Fibroblast of skin of right quadriceps (primary cell): ENCODE results near the gene NEURL1.

Experiments used
- DNase-seq: peaks from one replicate; pipeline ENCODE4 v3.0.0-alpha.2; 2013

The NEURL1 gene

DNA sequence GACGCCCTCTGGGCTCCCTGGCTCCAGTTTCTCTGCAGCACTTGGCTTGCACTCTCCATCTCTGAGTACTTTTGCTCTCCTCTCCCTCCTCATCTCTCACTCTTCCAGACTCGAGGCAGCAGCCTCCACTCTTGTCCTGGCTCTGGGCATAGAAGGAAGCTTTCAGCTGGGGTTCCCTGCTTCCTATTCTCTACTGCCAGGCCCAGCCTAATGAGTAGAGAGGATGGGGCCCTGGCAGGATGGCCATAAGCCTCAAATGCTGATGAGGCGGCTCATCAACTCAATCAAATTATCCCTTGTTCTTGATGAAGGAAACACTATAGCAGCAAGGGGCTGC, 55.8 kb downstream of the NEURL1 start:
- DNase-seq = no peak

DNA sequence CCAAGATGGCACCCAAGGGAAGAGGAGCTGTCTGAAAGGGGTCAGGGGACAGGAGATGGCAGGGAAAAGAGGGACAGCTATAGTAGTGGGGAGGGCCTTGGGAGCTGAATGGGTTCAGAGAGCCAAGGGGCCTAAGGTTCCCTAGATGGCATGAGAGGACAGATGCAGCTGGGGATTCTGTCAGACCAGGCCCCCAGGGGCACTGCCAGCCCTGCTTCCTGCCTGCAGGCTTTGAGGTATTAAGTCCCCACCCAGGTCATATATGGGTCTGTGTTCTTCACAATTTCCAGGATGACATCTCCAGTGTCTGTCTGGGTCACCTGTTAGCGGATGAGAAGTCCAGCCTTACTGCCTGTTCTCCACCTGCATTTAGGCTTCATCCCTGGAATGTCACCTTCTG, 56.7 kb downstream of the NEURL1 start:
- DNase-seq = no peak

DNA sequence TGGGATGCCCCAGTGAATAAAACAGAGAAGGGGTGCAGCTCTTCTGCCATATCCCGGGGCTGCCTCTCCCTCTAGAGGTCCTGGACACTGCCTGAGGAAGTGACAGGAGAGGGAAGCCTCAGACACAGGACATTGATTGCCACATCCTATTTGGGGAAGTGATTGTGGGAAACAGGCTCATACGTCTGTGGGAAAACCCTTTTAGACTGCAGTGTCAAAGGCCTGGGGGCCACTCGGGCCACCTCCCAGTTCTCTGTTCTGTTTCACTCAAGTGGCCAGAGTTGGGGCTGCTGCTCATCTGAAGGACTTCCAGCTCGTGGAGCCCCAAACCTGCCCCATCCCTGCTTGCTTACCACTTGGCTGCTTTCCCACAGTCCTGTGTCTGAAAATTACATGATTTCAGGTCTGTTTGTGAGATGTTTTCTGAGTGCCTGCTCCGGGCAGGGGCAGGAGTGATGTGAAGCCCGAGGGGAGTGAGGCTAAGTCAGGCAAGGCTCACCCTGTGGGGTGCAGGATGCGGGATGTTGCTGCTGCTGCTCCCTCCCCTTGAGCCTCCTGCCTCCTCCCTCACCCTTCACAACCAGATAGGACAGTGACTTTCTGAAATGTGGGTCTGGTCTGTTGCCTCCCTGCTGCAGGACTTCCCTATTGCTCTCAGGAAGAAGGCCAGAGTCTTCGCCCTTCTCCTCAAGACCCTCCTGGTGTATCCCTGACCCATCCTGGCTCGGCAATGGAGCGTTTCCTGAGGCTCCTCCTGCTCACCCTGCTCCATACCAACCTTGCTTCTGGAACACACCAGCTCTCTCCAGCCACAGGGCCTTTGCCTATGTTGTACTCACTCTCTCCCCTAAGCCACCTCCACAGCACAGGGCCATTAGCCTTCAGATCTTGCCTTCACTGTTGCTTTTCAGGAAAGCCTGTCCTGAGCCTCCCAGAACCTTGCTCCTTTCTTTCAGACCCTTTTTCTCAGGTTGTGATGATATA, 58.4 kb downstream of the NEURL1 start:
- no peak for DNase-seq

DNA sequence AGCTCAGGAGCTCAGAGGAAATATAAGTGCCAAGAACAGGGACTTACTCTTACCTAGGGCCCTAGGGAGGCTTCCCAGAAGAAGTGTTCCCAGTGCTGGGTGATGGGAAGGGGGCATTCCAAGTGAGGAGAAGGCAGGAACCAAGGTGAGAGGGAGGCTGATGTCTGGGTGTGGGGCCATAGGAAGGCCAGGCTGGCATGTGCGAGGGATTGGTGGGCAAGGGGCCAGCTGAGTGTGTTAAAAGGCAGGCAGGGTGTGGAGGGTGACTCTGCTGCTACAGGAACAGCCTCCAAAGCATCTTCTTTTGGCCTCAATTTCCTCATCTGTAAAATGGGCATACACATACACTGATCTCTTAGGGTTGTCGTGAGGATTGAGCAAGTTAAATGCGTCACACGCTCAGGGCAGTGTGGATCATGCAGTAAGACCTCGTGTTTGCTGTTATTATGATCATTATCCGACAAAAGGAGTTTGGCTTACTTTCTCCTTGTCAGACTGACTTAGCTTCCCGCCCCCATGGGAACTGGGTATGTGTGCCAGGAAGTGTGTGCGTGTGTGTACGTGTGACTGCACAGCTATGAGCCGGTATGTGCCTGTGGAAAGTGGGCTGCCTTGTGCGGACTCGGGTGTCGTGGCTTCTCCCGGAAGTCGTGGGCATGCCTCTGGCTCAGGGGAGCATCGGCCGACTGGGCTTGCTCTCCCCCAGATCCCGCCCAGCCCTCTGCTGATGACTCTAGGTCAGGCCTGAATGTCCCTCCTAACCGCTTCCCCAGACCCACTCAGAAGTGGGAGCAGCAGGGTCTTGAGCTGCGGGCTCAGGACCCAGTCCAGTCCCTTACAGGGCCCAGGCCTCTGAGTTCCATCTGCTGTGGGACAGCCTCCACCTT, 59.6 kb downstream of the NEURL1 start:
- DNase-seq = no peak

DNA sequence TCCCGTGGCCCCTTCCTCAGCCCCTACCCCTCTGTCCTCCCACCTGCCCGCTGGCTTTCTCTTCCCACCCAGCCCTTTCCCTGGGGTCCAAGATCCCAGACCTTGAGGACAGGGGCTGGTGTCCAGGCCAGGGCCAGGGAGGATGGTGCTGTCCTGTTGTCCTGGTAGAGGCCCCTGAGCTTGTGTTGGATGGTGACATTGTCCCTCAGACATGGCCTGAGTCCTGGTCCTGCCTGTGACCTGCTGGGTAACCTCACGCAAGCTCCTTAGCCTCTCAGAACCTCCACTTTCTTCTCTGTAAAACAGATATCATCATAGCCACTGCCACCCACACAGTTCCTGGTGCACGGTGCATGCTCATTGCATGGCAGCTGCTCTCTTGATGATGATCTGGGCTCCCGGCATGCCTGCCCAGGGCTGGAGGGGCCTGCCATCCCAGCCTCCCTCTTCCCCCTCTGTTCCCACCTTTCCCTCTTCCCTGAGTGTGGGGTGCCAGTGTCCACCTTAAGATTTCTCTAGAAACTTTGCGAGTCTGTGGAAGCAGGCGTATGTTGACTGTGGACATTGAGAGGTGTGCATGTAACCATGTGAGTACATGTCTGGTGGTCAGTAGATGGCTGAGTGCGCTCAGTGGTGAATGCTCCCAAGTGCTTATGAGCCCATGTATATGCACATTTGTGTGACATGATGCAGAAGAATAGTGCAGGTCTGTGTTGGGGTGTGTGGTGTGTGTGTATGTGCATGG, 60.4 kb downstream of the NEURL1 start:
- DNase-seq = no peak

DNA sequence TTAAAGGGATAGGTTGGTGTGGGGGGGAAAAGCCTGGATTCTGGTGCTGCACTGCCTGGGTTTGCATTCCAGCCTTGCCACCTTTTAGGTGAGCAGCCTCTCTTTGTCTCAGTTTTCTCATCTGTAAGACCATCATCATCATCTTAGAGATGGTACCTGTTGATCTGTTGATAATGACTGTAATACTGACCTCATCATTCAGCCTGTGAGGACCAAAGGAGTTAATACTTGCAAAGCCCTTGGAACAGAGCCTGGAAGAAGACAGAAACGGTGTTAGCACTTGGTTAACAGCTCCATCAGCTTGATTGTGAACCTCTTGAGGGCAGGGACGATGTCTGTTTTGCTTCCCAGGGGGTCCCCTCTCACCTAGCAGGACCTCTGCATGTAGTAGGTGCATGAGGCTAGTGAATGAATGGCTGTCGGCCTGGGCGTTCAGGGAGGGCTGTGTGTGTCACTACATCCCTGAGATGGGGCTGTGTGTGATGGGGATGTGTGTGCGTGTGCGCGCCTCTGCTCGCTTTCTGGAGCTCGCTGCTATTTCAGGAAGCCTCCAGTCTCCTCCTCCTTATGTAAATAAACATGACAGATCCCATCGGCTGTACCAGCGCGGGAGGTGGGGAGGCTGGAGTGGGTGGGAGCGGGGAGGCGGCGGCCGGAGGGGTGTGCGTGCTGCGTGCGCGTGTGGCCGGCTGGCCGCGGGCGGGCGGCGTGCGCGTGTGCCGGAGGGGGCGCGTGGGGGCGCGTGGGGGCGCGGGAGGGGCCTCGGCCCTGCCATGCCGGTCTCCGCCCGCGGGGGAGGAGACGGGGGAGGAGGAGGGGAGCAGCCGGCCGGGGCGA, 61.2 kb downstream of the NEURL1 start:
- DNase-seq = peak; percentile 56

DNA sequence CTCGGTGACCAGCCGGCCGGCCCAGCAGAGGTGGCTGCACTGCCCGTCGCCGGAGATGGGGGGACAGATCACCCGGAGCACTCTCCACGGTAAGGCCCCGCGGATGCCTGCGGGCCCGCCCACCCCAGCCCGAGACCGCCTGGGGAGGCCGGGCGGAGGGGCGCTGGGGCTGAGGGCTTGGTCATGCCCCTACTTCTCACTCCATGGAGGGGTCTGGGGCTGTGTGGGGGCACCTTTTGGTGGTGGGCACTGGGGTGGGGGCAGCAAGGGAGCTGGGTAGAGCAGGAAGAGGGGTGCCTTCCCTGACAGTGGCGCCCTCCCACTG, 61.8 kb downstream of the NEURL1 start:
- DNase-seq = no peak

DNA sequence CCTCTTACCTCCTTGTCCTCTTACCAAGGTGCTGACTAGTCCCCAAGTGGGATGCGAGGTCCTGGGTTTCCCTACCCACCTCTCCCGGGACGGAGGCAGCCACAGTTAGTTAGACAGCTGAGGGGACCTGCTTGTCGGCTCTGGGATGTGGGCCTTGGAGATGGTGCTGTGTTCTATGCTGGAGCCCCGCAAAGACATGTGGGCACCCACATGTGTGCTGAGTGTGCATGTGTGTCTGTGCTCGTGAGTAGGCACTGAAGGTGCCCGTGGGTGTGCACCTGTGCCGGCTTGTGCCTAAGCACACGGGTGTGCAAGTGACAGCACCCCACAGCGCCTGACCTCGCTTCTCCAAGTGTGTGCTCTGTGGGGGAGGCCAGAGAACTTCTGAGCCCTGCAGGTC, 62.2 kb downstream of the NEURL1 start:
- no peak for DNase-seq

DNA sequence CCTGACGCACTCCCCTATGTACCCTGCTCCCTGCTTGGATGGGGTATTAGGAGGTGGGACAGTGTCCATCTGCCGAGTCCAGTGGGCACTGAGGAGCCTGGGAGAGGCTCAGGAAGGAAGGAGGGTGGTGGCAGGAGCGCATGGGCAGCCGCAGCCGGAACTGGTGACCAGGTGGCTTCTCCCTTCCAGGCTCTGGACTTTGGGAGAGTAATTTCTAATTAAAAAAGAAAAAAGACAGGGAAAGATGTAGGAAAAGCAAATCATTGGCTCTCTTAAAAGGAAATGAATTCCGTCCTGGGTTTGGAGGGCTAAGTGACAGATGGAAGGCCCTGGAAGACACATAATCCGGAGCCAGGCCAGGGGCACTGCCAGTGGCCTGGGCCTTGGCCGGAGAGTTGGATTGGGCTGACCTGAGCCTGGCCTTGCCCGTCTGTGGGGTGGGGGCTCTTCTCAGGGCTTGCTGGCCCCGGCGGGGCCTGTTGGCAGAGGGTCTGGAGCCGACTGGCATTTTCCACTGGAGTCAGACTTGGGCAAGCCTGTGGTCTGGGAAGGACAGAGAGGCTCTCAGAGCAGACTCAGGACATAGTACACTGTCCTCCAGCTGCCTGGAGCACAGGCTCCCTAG, 63.0 kb downstream of the NEURL1 start:
- no peak for DNase-seq

DNA sequence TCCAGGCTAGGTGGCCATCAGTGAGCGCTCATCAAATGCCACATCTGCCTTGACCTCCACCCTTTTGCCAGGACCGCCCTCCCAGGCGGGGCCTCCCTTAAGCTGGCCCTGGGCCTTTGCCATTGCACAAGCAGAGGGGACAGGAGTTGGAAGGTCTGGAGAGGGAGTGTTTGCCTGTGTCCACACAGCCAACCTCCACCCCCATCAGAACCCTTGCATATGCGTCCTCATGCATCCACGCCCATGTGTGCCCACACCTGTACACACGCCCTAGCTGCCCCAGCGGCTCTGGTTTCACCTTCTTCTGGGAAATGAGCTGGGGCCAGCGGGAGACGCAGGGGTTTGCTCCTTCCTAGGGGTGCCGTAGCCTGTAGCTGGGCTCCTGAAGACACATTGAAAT, 64.0 kb downstream of the NEURL1 start:
- no peak for DNase-seq

DNA sequence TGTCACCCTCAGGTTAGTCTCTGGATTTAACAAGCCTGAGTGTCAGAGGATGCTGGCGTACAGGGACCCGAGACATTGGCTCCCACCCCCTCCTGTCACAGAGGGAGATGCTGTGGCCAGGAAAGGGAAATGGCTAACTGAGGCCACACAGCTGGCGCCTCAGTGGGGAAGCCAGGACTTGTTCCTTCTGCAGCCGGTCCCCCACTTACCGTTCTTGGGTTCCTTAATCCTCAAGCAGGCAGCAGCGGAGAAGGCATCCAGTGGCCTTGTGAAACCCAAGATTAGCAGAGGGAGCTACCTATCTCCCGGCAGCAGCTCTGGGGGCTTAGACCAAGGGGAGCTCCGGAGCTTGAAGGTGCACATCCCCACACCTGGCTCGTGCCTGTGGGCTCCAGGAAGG, 65.4 kb downstream of the NEURL1 start:
- DNase-seq = no peak

DNA sequence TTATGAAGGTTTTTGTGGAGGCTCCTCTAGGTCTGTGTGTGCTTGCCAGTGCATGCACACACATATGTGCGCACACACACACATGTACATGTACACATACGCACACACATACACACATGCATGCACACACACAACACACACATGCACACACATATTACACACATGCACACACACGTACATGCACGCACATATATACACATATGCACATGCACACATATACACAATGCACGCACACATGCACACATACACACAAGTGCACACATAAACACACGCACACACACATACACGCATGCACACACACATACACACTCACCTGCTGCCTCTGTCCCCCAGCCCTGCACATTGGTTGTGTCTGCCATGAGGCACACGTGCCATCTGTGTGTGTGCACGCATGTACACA, 66.3 kb downstream of the NEURL1 start:
- DNase-seq = no peak

DNA sequence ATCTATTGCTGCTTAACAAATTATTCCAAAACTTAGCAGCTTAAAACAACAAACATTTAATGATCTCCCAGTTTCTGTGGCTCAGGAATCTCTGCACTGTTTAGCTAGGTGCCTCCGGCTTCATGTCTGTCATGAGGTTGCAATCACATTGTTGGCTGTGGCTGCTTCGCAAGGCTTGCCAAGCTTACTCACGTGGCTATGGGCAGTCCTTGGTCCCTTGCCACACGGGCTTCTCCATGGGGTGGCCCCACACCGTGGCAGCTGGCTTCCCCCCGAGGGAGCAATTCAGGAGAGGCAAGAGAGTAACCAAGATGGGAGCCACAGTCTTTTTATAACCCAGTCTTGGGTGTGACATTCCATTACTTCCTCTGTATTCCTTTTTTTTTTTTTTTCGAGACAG, 67.4 kb downstream of the NEURL1 start:
- DNase-seq = no peak

DNA sequence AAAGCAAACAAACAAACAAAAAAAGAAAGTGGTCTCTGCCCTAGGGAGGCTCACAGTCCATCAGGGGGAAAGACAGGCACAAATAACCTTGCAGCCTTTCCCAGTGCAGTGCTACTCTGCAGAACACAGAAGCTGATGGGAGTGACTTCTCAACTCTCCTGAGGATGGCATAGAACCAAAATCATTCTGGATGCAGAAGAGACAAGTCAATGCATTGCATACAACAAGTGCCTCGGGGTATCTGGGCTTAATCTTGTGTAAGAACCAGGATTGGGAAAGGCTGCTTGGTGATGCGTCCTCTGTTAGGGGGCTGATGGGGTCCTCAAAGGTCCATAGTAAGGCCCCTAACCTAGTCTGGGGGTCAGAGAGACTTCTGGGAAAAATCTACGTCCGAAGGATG, 68.9 kb downstream of the NEURL1 start:
- no peak for DNase-seq

DNA sequence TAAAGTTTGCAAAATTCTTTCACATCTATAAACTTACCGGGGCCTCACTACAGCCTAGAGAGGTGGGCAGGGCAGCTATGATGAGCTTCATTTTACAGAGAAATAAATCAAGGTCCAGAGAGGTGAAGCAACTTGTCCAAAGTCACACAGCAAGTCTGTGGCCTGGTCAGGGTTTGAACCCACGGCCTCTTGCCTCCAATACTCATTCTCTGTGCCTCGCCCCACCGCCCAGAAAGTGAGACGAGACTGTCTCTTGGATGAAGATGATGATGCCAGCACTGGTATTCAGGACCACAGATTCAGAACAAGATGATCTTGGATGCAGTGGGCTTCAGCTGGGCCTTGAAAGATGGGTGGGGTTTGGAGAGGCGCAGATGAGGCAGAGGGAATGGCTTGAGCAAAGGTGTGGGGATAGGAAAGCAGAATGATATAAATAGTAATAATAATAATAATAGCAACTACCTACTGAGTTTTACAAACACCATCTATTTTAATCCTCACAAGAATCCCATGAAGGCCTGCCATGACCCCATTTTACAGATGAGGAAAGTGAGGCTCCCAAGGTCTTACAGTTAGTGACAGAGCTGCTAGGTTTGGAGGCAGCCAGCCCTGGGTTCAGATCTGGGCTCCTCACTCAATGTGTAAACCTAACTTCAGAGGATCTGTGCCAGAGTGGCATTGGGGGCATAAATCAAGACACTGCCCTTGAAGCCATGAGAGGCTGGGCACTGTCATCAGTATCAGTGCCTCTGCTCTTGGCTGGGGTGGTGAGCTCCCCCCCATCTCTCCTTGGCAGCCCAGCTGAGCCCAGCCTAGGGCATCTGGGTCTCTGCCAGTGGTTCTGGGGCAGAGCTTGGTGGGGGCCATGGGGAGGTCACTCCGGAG, 70.0 kb downstream of the NEURL1 start:
- no peak for DNase-seq

DNA sequence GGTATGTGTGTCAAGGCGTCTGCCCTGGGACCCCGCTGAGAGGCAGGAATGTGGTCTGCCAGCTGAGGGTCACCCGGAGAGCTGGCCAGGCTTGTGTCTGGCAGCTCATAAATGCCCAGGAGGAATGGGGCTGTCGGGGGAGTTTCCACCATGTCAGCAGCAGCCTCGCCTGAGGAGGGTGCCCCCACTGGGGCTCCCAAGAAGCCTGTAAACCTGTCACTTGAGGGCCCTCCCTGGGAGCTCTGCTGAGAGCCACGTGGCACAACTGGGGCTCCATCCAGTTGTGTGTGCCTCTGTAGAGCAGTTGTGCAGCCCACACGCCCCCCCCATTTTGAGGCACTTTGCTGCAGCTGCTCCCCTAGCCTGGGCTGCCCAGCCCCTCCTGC, 70.6 kb downstream of the NEURL1 start:
- DNase-seq = no peak

DNA sequence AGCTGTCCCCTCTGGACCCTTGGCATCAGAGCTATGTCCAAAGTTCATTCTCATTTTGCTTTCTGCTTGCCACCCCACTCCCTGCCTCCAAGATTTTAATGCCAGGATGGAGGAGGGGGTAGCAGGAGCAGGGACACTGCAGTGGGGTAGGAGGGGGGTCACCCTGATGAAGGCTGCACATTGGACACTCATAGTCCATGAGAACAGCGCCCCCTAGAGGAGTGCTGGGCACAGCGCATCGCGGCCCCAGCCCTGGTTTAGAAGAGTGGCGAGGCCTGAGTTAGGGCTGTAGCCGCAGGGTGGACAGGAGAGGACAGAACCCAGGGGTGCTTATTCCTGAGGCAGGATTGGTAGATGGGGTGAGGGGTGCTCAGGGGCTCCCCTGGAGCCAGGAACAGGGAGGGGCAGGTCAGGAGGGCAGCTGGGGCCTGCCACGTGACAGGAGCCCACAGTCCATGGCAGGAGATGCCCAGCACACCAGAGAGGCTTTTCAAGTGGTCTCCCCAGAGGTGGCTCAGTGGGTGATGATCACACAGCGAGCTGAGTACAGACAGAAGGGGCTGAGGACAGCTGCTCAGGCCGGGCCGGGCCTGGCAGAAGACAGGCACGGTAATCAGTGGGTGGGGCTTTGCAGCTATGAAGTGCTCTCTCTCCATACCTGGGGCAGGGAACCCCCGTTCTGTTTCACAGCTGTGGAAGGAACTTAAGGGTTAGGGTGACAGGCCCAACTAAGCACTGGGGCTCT, 71.4 kb downstream of the NEURL1 start:
- DNase-seq = no peak

DNA sequence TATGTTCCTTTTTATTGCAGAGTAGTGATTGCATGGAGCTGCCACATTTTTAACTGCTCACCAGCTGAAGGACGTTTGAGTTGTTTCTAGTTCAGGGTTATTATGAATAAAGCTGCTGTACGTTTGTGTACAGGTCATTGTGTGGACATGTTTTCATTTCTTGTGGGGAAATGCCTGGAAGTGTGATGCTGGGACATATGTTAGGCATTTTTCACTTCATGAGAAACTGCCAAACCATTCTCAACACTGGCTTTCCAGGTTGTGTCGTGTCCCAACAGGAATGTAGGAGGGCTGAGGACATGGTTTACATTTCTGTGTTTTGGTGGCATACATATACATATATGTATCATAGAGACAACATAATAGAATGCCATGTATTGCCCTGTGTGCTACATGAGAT, 73.0 kb downstream of the NEURL1 start:
- DNase-seq = no peak

DNA sequence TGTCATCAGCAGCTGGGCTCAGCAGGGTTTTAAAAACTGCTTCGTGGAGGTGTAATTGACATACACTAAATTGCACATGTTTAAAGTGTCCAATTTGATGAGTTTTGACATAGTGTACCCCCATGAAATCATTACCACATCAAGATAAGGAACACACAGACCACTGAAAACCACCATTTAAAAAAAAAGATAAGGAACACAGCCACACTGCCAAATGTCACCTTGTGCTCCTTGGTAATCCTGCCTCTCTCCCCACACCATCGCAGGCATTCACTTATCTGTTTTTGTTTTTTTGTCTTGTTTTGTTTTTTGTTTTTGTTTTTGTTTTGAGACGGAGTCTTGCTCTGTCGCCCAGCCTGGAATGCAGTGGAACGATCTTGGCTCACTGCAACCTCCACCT, 75.0 kb downstream of the NEURL1 start:
- DNase-seq = no peak

DNA sequence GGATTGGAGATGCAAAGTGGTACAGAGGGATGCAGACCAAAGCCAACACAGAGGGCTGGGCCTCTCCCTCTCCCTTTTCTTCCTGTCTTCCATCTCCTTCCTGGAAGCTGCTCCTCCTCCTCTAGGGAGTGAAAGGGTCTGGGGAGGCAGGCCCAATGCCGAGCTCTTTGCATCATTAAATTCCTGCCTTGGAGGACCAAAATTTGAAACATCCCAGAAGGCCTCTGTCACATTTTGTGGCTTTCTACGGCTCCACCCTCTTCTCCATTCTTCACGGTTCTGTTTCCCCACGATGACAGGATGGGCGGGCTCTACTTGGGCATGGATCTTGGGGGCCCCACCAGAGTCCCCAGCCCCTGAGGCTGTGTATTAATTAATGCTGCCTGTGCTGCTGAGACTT, 76.4 kb downstream of the NEURL1 start:
- DNase-seq = peak; percentile 34
